Measurements from ENCODE around the gene SLC39A7.

Gene SLC39A7

DNA sequence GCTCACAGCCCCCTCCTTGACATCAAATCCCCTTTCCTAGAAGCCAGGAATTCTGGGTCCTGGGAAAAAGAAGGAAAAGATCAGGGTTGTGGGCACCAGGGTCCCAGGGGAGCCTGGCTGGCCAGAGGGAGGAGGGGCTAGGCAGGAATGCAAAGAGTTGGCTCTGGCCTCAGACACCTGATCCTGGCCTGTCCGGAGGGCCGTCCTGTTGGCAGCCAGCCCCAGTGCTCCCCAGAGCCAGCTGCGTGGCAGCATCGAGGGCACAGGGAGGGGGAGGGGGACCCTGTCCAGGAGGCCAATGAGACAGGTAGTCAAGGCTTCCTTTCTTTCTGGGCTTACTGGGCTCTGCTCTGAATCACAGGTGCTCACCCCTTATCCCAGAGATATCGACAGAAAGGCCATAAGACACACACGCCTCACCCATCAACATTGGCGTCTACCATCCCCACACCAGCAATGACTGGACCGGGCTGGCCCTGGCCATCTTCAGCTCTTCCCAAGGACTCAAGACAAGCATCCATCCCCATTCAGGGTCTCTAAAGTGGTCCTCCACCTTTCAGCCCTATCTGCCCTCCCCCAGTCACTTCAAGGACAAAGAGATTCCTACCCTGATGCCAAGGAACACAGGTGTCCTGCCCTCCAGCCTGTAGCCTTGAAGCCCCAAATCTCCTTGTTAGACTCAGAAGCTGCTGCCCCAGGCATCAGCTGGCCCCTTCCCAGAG, 9.1 kb upstream of the SLC39A7 start:
- Mint-ChIP-seq H3K36me3 (ENCODE audit: low read depth) (peaks cover 28% of the 10 kb centered on the region), H3K27ac (no peak overlapping the region), H3K9me3 (no peaks in the 10 kb centered on the region), H3K4me1 (ENCODE audit: low read depth) (peaks cover 23% of the 10 kb centered on the region), H3K4me3 (no peak overlapping the region), H3K27me3 (peaks cover 63% of the 10 kb centered on the region)
- intact Hi-C loops (cut with micrococcal nuclease) = no loop called here

DNA sequence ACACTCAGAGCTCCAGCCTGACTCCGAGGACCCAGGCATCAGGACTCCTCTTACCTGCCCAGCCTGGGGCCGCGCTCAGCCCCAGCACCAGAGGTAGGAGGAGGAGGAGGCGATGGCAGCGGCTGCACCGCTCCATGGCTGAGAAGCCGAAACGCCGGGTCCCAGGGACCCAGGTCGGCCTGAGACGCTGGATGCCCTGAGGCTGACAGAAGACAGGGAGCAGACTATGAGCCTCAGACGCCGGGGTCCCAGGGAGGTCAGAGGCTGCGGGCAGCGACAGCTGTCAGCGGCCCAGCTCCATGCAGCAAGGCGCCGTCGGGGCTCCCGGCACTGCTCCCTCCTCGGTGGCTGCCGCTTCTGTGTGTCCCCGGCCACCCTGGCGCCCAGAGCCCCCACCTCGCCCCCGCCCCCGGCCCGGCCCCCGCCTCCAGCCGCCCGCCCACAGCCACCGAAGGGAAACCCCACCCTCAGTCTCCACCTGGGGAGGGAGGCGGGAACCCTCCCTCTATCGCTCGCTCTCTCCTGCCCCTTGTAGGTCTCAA, 8.5 kb upstream of the SLC39A7 start, which contains the start of gene COL11A2:
COL11A2 (minus strand) TSS at position 363 of the 542 bp plus-strand sequence; CDS start at position 136, 227 bp downstream.
- Mint-ChIP-seq H3K27ac (no peak within 1 kb of the TSS), H3K4me3 (peak within 1 kb of the TSS; percentile 68), H3K27me3 (peaks cover 59% of the 10 kb centered on the region), H3K36me3 (ENCODE audit: low read depth) (peaks cover 34% of the 10 kb centered on the region), H3K4me1 (ENCODE audit: low read depth) (peaks cover 27% of the 10 kb centered on the region), H3K9me3 (no peaks in the 10 kb centered on the region)
- intact Hi-C loops (cut with micrococcal nuclease) = no loop called here

DNA sequence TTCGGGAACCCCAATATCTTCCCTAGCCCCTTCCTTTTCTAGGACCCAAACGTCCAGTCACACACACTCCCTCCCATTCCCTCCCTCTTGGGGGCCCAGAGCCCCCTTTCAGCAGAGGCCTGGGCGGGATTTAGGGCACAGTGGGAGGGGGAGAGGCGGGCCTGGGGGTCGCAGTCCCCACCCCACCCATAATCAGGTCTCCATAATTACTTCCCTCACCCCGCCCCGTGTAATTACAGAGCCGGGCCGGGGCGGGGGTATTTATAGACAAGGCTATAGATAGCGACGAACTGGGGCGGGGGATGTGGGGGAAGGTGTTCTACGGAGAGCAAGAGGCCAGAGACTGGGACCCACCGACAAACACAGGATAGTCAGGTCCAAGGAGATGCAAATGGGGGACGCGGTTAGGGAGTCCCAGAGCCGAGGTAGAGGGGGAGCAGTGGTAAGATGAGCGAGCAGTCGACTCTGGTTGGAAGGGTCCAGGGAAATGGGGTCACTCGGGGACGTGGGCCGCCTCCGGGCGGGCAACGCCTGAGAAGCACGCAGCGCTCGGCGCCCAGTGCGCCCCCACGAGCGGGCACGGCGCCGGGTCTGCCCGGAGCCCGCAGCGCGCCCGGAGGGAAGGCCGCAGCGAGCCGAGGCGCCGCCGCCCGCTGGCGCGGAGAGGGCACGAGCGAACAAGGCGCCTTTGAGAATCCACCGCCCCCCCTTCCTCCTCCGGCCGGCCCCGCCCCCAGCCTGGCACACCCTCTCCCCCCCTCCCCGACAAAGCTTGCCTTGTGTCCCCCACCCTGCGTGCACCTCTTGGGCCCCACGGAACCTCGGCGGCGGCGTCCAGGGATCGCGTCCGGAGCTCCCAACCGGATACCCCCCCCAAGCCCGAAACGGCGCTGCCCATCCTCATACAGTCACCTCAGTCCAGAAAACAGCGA, 7.7 kb upstream of the SLC39A7 start:
- Mint-ChIP-seq H3K27ac (no peak overlapping the region), H3K4me3 (peak overlapping the region; percentile 68), H3K27me3 (peaks cover 52% of the 10 kb centered on the region)

DNA sequence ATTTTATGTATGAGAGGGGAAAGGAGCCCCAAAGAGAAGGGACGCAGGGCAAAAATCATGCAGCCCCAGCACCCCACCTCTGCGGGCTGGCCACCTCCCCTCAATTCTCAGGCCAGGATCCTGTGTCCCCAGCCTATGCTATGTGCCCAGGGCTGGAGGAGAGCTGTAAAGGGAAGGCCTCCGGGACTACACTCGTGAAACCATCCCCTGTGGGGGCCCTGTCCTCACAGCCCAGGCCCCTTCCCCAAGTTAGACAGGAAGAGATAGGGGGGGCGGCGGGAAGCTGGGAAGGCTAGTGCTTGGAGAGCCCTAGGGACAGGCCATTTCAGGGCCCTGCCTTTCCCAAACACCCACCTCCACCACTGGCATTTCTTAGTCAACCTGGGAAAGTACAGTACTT, 7.0 kb upstream of the SLC39A7 start:
- Mint-ChIP-seq H3K27me3 (peaks cover 47% of the 10 kb centered on the region), H3K27ac (no peak overlapping the region), H3K4me3 (no peak overlapping the region), H3K9me3 (no peaks in the 10 kb centered on the region), H3K36me3 (ENCODE audit: low read depth) (peaks cover 48% of the 10 kb centered on the region), H3K4me1 (ENCODE audit: low read depth) (peaks cover 41% of the 10 kb centered on the region)
- intact Hi-C loops (cut with micrococcal nuclease) = no loop called here

More for the DNA sequence above, 7.7 kb upstream of the SLC39A7 start:
- H3K4me1 Mint-ChIP-seq (ENCODE audit: low read depth) = peaks cover 35% of the 10 kb centered on the region
- no peaks in the 10 kb centered on the region for H3K9me3 Mint-ChIP-seq
- intact Hi-C loops (cut with micrococcal nuclease) = no loop called here
- H3K36me3 Mint-ChIP-seq (ENCODE audit: low read depth) = peaks cover 42% of the 10 kb centered on the region

DNA sequence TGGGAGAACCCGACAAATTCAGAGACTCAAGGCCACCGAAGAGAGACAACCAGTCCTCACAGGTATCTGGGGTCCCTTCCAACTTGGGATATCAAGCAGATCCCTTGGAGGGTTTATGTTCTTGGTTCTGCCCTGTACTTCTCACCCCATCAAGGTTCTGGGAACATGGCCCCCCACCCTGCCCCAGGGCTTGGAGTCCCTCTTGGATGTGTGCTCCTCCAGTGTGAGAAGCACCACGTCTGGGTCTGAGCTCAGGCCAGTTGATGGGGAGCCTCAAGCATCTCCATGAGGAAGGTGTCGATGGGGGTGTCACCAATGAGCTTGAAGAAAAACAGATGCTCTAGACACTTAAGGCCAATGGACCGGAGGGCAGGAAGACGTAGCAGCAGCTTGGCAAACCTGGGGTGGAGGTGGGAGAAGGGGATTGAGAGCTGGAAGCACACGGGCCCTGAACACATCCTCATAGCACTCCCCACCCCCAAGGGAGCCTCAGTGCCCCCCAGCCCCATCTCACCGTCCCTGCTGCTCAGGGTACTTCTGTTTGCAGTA, 6.2 kb upstream of the SLC39A7 start:
- H3K36me3 Mint-ChIP-seq (ENCODE audit: low read depth) = peaks cover 54% of the 10 kb centered on the region
- H3K9me3 Mint-ChIP-seq = no peaks in the 10 kb centered on the region
- H3K27me3 Mint-ChIP-seq = peaks cover 40% of the 10 kb centered on the region
- H3K4me1 Mint-ChIP-seq (ENCODE audit: low read depth) = peaks cover 50% of the 10 kb centered on the region
- intact Hi-C loops (cut with micrococcal nuclease) = no loop called here
- H3K27ac Mint-ChIP-seq = no peak overlapping the region
- H3K4me3 Mint-ChIP-seq = no peak overlapping the region

DNA sequence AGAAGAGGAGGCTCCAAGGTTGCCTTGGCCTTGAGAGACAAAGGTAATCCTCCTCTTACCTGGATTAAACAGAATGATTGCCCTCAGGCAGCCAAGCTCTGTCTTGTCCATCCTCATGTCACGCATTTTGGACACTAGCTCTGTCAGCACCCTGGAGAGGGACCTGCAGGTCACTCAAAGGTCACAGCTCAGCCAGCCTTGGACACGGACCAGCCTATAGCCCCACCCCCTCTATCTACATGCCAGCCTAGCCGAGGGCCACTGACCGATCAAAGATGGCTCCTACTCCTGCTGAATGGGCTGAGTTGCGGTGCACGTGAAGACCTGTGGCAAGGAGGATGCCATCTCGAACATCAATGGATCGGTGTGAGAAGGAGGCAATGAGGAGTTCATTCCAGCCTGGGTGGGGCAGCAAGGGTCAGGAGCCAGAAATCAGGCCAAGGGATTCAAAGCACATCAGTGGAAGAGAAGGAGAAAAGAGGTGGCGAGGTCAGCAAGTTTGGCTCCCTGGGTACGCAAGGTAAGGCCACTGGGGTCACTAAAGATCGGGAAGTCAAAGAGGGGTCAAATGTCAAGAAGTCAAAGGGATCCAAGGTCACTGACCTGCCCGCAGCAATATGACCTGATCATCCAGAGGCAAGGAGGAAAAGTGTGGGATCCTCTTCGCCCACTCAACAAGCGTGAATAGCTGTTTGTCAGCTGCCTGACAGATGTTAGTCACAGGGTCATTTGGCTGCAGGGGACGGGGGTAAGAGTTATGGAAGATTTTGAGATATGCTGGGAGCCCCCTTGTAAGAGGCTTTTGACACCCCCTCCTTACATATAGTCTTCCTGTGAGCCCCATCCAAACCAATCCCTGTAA, 5.1 kb upstream of the SLC39A7 start:
- Mint-ChIP-seq H3K36me3 (ENCODE audit: low read depth) (peaks cover 60% of the 10 kb centered on the region), H3K9me3 (no peaks in the 10 kb centered on the region), H3K4me3 (no peak overlapping the region), H3K27ac (no peak overlapping the region), H3K27me3 (peaks cover 30% of the 10 kb centered on the region), H3K4me1 (ENCODE audit: low read depth) (peaks cover 51% of the 10 kb centered on the region)
- intact Hi-C loops (cut with micrococcal nuclease) = loop anchor here (5.0 kb wide), 1 partner anchor 33 kb away; no protein-coding TSS in a partner anchor

DNA sequence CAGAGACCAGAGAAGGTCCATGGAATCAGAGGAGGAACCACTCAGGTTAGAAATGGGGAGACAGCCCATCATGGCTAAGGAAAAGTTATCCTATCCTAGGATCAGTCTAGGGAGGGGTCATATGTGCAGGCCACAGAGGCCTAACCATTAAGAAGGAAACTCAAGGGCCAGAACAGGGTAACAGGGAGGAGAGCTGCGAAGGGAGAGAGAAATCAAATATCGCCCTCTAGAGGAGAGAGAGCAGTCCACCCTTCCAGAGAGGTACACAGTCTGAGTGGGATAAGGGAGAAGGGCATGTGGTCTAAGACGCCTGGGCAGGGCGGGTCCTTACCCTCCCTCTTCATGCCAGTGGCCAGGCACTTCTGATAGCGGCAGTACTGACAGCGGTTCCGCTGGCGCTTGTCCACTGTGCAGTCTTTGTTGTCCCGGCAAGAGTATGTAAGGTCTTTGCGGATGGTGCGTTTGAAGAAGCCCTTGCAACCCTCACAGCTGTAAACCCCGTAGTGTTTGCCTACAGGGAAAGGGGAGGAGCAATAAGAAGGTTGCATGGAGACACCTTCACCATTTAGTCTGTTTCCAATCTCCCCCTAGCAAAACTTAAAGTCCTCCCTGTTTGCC, 3.1 kb upstream of the SLC39A7 start:
- Mint-ChIP-seq H3K9me3 (no peaks in the 10 kb centered on the region), H3K4me3 (no peak overlapping the region), H3K4me1 (ENCODE audit: low read depth) (peaks cover 62% of the 10 kb centered on the region), H3K27me3 (peaks cover 11% of the 10 kb centered on the region), H3K27ac (peak overlapping the region; percentile 99), H3K36me3 (ENCODE audit: low read depth) (peaks cover 80% of the 10 kb centered on the region)
- intact Hi-C loops (cut with micrococcal nuclease) = loop anchor here (5.0 kb wide), 1 partner anchor 35 kb away; no protein-coding TSS in a partner anchor

DNA sequence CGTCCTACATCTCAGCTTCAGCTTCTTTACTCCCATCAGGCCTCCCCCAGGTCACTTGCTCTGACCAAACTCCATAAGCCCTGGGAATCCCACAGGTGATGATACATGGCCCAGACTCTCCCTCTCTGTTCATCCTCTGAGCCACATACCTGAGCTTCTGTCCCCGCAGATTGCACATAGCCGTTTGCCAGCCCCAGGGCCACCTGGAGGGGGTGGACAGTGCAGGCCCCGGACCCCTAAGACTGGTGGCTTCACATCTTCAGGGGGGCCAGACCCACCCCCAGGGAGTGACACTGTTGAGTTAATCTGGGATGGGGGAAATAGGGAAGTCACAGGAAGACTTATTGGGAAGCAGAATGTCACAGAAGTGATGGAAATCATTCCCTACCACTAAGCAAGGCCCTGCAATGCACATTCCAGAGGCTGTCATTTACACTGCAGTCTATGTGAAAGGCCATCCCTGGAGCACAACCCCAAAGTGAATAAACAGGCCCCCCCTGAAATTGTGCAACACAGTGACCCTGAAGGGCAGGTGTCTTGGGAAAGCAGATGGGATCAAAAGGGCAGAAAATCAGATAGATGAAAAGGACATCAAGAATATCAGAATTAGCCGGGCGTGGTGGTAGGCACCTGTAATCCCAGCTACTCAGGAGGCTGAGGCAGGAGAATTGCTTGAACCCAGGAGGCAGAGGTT, 2.4 kb upstream of the SLC39A7 start:
- Mint-ChIP-seq H3K4me1 (ENCODE audit: low read depth) (peaks cover 65% of the 10 kb centered on the region), H3K27me3 (peaks cover 6% of the 10 kb centered on the region), H3K27ac (peak overlapping the region; percentile 99), H3K4me3 (peak overlapping the region; percentile 98), H3K36me3 (ENCODE audit: low read depth) (peaks cover 87% of the 10 kb centered on the region), H3K9me3 (no peaks in the 10 kb centered on the region)
- intact Hi-C loops (cut with micrococcal nuclease) = loop anchor here (5.0 kb wide), 1 partner anchor 36 kb away; no protein-coding TSS in a partner anchor

DNA sequence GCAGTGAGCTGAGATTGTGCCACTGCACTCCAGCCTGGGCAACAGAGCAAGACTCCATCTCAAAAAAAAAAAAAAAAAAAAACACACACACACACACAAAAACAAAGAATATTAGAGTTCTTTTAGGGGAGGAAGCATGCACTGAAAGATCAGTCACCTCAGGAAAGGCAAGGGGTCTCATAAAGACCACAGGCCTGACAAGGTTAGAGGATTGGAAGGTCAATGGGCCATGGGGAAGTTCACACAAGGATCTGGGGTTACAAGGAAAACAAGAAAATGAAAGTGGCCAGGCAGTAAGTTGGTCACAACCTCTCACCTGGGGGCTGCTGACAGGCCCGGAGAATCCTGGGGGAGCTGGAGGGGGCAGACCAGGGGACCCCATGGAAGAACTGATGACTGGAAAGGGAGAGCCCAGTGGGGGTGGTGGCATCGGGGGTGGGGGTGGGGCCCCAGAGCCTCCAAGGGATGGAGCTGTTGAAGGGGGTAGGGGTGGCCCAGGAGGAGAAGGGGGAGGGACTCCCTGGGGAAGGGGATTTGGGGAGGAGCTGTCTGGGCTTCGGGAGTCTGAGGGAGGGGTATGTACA, 1.7 kb upstream of the SLC39A7 start:
- Mint-ChIP-seq H3K27me3 (peaks cover 2% of the 10 kb centered on the region), H3K27ac (peak overlapping the region; percentile 99), H3K36me3 (ENCODE audit: low read depth) (peaks cover 92% of the 10 kb centered on the region), H3K9me3 (no peaks in the 10 kb centered on the region), H3K4me1 (ENCODE audit: low read depth) (peaks cover 71% of the 10 kb centered on the region), H3K4me3 (peak overlapping the region; percentile 98)
- intact Hi-C loops (cut with micrococcal nuclease) = loop anchor here (5.0 kb wide), 1 partner anchor 37 kb away; no protein-coding TSS in a partner anchor

DNA sequence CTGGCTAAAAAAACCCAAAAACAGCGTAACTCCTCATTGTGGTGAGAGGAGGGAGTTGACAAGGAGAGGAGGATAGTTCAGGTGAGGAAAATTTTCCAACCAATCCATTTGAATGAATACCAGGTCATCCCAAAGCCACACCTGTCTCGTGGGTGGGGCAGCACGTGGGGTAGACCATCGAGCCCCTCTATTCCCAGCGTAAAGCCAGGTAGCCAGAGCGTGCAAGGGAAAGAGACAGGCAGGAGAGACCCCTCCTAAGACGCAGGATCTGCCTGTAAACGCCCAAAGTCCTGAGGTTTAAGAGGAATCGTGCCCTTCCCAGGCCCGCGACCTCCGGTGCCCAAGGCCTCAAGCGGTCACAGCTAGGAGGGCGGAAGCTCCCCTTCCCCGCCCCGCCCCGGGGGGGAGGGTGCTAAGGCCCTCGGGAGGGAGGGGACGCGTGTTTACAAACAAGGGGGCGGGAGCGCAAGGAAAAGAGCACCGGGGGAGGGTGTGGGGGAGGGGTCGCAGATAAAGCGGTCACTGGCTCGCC, 914 bp upstream of the SLC39A7 start:
- H3K4me1 Mint-ChIP-seq (ENCODE audit: low read depth) = peaks cover 78% of the 10 kb centered on the region
- intact Hi-C loops (cut with micrococcal nuclease) = loop anchor here (1.0 to 5.0 kb wide), 3 partner anchors 9 to 49 kb away; partner anchors contain the start of gene RING1
- H3K4me3 Mint-ChIP-seq = peak overlapping the region; percentile 98
- peak overlapping the region; percentile 99 for H3K27ac Mint-ChIP-seq
- H3K9me3 Mint-ChIP-seq = no peaks in the 10 kb centered on the region
- H3K36me3 Mint-ChIP-seq (ENCODE audit: low read depth) = peaks cover 91% of the 10 kb centered on the region
- H3K27me3 Mint-ChIP-seq = no peaks in the 10 kb centered on the region

DNA sequence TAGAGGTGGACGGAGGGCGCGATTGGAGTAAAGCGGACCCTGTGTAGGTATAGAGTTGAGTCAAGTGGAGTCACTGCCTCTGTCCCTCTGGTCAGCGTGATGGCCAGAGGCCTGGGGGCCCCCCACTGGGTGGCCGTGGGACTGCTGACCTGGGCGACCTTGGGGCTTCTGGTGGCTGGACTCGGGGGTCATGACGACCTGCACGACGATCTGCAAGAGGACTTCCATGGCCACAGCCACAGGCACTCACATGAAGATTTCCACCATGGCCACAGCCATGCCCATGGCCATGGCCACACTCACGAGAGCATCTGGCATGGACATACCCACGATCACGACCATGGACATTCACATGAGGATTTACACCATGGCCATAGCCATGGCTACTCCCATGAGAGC, 479 bp downstream of the SLC39A7 start:
- peaks cover 86% of the 10 kb centered on the region for H3K4me1 Mint-ChIP-seq (ENCODE audit: low read depth)
- intact Hi-C loops (cut with micrococcal nuclease) = loop anchor here (2.0 kb wide), 1 partner anchor 48 kb away; no protein-coding TSS in a partner anchor
- H3K4me3 Mint-ChIP-seq = peak overlapping the region; percentile 98
- peak overlapping the region; percentile 99 for H3K27ac Mint-ChIP-seq
- H3K36me3 Mint-ChIP-seq (ENCODE audit: low read depth) = peaks cover 78% of the 10 kb centered on the region
- H3K27me3 Mint-ChIP-seq = peaks cover under 1% of the 10 kb centered on the region
- H3K9me3 Mint-ChIP-seq = no peaks in the 10 kb centered on the region

All from dendritic cell treated with granulocyte-macrophage colony-stimulating factor and Interleukin-4, amounts not matched to agents 40 ng/mL and 50 ng/mL, for 4 days (primary cell).